Measurements from ENCODE around the gene LAMB3.
A peak's percentile ranks its signal among the peaks of the same experiment; 100 is the strongest.
"Not testable (repeated sequence)": the region's sequence is repeated elsewhere in the genome, so short reads cannot be mapped to it uniquely, and the experiment has no call there.

LAMB3 gene

DNA sequence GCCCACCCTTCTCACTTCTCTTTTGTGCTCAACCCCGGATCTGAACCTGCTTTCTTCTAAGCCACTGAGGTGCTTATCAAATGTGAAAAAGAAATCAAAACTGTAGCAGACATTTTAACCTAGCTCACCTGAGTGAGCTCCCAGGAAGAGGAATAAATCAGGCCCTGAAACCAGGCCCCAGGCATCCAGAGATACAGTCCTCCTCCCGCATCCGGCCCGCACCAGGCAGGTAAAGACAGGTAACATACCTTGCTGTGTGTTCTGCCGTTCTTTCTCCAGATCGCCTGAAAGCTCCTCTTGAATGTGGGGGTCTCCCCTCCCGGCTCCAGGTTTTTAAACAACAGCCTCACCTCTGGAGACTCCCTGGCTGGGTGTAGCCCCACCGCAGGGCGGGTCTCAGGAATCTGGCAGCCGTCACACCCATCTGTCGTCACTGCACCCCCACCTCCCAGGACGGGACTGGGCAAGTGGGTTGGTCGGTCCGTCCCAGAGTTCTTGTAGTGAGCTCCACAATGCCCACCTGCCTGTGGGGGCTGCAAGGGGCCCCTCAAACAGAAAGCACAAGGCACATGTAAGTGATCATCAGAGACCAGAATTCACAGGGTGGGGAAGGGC, at the start of gene LAMB3:
Gene LAMB3 (minus strand): TSS at position 305 of the 615 bp plus-strand sequence. CDS start 1,481 bp downstream, outside the sequence.
- DNase-seq, result no peak

DNA sequence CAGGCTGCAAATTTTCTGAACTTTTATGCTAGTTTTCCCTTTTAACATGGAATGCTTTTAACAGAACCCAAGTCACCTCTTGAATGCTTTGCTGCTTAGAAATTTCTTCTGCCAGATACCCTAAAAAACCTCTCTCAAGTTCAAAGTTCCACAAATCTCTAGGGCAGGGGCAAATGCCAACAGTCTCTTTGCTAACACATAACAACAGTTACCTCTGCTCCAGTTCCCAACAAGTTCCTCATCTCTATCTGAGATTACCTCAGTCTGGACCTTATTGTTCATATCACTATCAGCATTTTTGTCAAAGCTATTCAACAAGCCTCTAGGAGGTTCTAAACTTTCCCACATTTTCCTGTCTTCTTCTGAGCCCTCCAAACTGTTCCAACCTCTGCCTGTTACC, 48.5 kb upstream of the LAMB3 start:
- not testable (repeated sequence) for DNase-seq

DNA sequence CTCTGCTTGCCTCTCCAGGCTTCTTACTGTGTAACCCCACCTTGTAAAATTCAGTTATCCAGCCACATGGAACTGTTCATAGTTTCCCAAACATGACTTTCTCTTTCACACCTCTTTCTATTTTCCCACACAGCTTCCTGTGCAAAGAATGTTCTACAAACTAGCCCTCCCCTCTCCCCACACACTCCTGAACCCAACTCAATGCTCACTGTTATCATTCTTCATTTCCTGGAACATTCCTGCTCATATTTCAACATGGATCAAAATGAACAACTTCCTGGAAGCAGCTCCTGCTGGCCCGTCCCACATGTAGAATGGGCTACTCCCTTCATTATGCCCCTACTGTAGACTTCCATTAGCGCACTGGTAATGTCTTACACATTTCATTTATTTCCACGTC, 44.9 kb upstream of the LAMB3 start:
- no peak for DNase-seq

DNA sequence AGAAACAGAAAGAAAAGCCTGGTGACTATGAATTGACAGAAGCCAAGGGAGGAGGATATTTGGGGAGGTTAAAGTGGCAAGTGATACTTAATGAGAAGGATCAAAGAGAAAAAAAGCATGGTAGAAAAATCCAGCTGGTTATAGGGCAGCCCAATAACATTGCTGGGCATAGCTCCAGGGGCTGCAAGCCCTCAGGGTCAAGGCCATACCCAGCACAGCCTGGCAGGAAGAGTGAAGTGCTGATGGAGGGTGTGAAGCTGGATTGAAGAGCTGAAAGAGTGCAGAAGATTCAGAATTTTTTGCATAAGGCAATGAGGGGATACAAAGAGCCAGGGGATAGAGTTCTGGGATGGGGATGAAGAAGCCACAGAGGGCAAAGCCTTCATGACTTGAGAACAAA, 44.4 kb upstream of the LAMB3 start:
- DNase-seq, result no peak

DNA sequence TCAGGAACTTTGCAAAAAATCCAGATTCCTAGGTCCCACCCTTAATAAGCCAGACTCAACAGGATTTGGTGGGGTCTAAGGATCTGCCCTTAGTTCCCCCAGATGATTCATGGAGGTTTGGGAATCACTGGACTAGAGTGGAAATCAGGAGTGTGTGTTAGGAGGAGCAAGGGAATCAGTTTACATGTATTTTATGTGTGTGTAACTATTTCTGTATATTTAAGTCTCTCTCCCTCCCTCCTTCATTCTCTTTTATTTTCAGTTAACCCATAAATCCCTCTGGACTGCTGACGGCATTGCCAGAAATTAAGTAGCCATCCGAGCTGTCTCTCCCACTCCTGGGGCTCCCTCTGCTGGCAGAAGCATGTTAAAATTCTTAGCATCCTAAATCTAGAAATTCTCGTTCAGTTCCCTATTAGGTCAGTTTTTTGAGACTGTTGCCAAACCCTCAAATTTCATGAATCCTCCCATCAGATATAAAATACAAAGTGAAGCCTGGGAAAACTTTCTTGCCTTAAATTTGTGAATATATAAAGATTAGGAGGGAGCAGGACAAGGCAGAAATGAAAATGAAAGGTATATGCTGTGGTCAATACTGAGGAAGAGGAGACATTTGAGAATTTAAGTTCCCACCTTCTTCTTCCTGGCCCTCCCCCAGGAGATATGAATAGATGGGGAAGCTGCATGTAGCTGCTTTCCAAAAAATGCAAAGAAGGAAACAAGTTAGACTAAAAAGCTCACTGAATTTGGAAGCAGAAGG, 40.7 kb upstream of the LAMB3 start:
- DNase-seq, result peak; percentile 78

DNA sequence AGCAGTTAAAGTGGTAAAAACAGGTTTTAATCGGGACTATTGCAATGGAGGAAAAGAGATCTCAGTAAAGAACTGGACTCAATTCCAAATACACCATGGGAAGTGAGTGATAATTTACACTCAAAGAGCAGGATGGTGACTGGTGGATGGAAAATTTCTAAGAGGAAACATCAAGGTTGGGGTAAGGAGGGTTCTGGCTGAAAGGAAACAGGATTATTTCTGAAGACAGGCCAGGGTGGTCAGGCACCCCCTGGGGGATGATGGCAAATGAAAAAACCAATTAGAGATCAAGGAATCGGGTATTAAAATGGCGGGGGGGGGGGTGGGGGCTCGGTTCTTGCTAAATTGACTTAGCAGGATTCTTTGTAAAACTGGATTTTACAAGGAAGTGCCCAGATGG, 40.1 kb upstream of the LAMB3 start:
- no peak for DNase-seq

DNA sequence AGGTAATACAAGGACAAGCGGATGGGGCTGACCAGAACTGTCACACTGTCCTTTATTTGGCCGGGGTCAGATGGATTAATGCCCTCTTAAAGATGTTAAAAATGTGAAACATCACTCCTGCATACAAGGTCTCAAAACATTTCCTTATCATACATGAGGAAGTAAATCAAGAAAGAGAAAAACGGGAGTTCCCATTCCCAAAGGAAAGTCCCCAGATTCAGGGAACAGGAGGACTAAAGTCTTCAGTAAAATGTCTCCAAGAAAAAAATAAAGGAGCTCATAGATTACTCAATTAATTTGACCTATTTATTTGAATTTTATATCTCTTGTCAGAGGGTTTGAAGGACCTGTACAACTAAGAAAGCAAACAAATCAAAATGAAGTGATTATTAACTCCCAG, 39.0 kb upstream of the LAMB3 start:
- no peak for DNase-seq

DNA sequence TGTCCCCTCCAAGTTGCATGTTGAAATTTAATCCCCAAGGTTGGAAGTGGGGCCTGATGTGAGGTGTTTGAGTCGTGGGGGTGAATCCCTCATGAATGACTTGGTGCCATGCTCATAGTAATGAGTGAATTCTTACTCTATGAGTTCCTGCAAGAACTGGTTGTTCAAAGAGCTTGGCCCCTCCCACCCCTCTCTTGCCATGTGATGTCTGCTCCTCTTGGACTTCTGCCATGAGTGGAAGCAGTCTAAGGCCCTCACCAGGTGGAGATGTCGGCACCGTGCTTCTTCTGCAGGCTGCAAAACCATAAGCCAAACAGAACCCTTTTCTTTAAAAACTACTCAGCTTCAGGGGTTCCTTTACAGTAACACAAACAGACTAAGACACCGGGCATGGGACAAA, 37.3 kb upstream of the LAMB3 start:
- DNase-seq, result no peak

DNA sequence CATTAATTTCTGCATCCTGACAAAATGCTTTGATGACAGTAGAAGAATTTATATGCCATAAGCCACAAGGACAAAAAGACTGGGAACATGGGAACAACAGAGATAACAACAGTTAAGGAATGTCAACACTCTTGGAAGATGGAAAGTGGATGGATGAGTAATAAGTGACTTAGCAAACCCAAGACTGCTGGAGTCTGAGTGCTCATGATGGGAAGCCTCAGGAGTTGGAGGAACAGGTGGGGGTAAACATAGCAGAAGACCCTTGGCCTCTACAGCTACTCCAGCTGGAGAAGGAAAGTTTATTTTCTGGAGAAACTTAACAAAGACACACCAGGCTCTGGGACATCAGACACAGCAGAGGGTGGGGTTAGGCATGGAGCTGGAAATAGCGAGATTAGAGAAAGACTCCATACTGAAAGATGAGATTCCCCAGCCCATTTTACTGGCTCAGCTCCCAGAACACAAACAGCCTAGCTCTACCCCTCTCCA, 36.6 kb upstream of the LAMB3 start:
- DNase-seq, result no peak

DNA sequence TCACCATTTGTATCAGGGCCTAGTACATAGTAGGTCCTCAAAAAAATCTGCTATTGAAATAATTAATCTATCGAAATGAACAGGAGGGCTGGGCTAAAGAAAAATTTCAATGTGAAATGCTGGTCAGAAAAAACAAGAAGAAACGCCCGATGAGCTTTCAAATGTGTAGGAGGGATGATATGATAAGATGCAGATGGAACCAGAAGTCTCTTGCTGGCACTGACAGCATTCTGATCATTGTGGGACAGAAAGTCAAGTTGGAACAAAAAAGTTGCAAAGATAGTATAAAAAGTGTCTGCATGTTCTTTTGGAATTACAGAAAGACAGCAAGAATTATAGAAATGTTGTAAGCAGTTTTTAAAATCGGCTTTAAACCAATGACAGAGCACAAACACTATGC, 34.1 kb upstream of the LAMB3 start:
- no peak for DNase-seq

DNA sequence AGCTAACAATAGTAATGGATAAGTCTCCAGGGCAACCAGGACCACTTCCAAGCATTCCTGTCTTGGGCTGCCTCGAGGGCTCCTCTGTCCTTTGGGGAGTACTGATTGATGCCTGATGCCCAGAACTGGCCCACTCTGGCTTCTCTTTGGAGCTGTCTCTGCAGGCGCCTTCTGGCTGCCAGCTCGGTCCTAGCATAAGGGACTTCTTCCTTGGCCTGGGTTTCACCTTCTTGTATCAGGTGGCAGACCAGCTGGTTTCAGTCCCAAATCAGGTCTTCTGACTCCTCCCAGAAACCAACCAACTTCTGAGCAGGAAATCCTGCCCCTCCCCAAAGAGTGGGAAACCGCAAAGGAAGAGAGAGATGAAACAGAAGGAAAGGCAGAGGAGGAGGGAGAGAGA, 33.6 kb upstream of the LAMB3 start:
- DNase-seq, result no peak

DNA sequence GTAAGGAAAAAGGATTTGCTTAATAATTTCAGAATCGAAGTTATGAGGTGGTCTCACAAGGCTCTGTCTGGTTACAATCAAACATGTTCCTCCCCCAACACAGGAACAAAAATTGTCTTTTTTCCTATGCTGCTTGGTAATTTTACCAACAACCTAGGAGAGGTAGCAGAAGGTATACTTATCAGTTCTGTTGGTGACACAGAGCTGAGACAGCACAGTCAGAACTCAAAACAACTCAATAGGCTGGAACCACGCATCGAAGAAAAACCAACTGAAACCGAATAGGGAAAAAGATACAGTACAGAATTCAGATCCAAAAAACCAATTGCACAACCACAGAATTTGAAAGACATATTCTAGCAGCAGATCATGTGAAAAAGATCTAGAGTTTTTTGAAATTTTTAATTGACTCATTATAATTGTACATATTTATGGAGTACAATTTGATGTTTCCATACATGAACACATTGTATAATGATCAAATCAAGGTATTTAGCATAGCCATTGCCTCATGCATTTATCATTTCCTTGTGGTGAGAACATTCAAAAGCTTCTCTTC, 26.8 kb upstream of the LAMB3 start:
- no peak for DNase-seq

DNA sequence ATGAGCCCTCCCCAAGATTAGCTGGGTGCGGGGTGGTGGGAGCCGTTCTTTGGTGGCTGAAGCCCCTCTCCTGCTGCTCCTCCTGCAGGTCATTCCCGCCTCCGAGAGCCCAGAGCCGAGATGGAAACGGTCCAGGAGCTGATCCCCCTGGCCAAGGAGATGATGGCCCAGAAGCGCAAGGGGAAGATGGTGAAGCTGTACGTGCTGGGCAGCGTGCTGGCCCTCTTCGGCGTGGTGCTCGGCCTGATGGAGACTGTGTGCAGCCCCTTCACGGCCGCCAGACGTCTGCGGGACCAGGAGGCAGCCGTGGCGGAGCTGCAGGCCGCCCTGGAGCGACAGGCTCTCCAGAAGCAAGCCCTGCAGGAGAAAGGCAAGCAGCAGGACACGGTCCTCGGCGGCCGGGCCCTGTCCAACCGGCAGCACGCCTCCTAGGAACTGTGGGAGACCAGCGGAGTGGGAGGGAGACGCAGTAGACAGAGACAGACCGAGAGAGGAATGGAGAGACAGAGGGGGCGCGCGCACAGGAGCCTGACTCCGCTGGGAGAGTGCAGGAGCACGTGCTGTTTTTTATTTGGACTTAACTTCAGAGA, 23.4 kb upstream of the LAMB3 start:
- no peak for DNase-seq

DNA sequence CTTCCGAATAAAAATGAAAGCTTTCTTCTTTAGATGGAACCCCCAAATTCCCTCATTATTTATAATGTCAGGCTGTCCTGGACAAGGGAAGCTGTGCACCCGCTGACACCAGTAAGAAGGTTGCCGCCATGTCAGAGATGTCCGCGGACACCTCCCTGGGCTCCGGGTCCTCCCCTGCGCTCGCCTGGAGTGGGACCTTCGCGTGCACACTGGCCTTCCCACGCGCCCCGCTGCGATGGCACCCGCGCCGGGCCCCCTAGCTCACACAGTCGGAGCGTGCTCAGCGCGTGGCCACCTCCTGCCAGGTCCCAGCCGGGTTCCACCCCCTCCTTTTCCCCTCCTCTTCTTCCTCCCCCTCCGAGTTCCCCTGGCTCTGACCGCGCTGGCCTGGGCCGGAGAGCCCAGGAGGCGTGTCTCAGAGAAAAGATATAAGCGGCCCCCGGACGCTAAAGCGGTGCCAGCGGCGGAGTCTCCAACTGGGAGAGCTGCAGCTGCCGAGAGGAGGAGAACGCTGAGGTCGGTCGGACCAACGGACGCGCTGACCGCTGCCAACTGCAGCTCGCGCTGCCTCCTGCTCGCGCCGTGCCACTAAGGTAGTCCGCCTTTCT, 22.8 kb upstream of the LAMB3 start, which contains the start of gene G0S2:
Gene G0S2 (plus strand): TSS at position 456 of the 608 bp plus-strand sequence. CDS start 273 bp downstream, outside the sequence.
- DNase-seq, result peak; percentile 78

DNA sequence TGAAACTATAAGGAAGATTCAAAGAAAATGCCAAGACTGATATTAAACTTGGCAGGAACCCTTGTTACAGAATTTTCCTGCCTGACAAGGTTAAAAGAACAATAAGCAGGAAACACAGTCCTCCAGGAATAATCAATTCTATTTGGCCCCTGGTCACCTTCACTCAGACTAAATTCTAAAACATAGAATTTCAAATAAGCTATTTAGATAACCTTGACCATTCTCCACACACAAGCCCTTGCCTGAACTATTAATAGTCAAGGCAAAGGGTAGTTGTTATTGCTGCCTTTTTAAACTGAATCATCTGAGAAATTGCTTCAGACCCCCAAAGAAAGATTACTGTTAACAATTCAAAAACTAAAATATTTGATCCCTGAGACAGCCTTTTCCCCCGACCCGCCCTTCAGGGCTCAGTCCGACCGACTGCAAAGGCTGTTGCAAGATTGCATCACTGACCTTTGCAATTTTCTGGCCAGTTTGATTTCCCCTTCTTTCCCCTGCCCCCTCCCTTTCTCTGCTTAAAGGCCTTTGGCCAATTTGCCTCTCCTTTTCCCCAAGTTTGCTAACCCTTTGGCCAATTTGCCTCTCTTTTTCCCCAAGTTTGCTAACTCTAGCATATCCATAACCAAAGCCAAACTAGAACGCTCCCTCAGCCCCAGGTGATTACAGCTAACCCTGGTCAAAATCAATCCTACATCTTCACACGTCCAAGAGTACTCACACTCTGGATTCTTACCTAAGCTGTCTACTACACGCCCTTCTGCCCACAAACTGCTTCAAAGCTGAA, 21.6 kb upstream of the LAMB3 start:
- DNase-seq, result no peak

DNA sequence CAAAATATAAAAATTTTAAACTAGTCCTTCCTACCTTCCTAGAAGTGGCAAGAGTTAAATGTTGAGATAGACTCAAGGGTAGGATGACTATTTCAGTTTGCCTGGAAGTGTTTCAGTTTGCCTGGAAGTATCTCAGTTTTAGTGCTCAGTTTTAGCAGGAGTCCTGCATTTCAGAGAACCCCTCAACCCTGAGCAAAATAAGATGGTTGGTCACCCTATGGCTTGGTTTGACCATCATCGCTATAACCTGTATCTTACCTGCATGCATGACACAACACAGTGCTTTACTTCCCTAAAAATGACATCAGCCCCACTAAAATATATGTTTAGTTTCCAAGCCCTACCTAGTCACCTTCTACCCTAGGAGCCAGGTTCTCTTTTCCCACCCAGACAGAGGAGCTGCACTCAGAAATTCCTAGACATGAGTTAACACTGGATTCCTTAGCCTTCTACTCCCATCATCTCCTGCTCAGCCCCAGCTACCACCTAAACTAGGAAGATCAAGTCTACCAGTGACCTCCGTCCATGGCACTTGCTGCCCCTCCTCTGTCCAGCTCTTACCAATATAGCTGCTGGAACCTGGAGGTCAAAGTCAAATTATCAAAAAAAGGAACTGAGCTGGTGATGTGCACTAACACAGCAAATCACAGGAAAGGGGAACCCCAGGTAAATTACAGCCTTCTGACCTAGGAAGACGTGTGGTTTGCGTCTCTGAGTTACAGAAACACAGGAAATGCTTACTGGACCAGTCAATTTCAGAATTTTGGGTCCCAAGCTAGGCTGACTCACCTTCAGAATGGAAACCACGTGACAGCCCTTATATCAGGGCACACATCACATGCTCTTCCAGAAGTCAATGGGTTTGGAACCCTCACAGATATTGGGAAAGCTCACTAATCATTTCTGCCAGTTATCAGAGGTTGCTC, 20.7 kb upstream of the LAMB3 start:
- DNase-seq, result no peak

DNA sequence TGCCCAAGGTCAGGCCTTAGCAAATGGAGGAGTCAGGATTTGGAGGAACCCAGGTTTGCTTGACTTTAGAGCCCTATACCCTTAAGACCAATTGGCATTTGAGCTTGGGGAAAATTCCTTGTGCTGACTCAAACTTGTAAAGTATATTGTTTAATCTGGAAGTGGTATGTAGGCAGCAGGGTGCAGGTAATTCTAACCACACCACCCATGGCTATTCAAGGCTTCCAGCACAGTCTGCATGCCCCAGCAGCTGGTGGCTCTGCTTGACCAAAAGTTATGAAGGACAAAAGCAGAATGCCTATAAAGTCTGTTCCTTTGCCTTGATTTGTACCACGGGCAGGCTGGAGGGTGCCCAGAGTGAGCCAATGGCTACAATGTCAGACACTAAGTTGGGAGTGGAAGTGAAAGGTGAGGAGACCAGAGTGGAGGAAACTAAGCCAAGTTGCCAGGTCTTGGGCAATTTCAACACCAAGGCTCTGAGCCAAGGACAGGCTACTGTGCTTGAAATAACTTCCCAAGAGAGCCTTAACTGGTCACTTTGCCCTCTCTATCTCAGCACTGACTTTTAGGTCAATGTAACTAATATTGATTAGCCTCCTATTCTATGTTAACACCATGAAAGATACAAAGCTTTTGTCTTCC, 18.3 kb upstream of the LAMB3 start:
- no peak for DNase-seq

DNA sequence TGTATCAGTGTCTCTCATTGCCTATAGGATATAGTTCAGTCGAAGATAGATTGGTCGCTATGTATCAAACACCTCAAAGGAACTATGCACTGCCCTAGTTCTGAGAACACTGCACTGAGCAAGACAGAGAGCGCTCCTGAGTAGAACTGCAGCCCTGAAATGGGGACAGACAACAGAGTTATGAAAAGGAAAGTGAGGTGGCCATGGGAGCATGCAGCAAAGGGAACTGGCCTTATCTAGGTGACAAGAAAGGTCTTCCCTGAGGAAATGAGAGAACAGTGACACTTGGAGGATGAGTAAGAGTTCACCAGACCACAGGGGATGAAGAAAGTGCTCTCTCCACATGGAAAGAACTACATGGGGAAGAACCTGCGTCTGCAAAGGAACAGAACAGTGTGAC, 15.5 kb upstream of the LAMB3 start:
- DNase-seq, result no peak

DNA sequence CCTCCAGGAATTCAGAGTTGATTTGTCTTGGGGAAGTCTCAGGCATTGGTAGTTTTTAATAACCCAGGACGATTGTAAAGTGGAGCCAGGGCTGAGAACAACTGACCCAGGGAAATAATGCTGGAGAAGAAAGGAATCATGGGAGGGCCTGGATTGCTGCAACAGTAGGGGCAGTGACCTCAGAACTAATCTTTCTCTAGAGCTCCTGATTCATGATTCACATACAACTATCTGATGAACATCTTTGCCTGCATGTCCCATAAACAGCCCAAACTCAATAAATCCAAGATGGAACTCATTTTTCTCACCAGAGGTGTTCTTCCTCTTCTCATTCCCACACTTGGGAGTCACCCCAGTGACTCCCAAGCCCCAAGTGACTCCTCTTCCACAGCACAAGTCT, 14.9 kb upstream of the LAMB3 start:
- DNase-seq, result no peak

DNA sequence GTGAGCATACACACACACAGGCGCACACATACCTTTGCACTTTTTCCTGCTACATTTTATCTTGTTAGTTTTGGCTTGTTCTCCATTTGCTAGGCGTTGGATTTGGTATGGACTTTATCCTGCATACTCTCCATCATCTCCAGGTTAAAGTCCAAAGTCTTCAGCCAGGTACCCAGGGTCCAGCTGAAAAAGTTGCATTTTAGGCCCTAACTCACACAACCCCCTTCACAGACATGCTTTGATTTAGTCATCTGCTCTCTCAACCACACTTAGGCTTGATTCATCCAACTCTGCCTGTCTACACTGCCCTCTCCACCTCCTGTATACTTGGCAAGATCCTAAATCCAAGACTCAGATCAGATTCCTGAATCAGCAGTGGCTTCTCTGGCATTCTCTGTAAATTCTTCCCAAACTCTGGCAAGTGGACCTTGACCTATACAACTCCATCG, 10.7 kb upstream of the LAMB3 start:
- no peak for DNase-seq

DNA sequence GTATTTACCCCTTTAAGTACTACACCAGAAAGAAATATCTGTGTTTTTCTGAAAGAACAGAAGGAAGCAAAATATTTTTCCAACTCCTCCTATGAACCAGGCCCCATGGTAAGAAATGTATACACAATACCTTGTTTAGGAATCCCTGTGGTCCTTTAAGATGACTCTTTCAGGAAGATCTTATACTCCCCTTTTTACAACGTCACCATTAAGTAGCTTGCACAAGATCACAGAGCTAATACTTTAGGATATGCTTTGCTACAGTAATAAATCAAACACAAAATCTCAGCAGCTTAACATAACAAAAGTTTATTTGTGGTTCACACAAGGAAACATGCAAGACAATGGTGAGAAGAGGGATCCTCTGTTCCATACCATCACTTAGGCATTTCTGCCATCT, 8.8 kb upstream of the LAMB3 start:
- no peak for DNase-seq

All from right forelimb (tissue), 1 donor.